Stimulated activated CD8-positive, alpha-beta memory T cell treated with anti-CD3 and anti-CD28 coated beads, Interleukin-15, amount 100 ng/mL, for 24 hours (primary cell): Measurements from ENCODE around the gene LRP1.

Experiments
- DNase-seq: peaks from one replicate; pipeline ENCODE4 v3.0.0-alpha.2; 2020; ENCODE audit warnings: low read depth

The LRP1 gene

DNA sequence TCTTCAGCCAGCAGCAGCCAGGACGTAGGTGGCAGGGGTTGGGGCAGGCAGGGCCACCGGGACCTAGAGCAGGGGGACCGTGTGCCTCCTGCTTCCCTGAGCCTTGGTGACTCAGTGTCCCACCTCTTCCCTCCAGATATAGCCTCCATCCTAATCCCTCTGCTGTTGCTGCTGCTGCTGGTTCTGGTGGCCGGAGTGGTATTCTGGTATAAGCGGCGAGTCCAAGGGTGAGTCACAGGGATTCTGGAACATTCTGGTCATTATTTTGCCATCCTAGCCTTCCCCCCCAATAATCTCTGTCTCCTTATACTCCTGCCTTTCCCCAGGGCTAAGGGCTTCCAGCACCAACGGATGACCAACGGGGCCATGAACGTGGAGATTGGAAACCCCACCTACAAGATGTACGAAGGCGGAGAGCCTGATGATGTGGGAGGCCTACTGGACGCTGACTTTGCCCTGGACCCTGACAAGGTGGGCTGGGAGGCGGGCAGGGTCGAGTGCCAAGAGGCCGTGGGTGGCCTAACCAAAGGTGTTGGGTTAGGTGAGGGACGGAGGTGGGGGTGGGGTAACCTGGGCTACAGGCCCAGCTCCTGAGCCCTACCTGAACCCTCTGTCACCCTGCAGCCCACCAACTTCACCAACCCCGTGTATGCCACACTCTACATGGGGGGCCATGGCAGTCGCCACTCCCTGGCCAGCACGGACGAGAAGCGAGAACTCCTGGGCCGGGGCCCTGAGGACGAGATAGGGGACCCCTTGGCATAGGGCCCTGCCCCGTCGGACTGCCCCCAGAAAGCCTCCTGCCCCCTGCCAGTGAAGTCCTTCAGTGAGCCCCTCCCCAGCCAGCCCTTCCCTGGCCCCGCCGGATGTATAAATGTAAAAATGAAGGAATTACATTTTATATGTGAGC, 83.8 kb downstream of the LRP1 start:
- no peak for DNase-seq

DNA sequence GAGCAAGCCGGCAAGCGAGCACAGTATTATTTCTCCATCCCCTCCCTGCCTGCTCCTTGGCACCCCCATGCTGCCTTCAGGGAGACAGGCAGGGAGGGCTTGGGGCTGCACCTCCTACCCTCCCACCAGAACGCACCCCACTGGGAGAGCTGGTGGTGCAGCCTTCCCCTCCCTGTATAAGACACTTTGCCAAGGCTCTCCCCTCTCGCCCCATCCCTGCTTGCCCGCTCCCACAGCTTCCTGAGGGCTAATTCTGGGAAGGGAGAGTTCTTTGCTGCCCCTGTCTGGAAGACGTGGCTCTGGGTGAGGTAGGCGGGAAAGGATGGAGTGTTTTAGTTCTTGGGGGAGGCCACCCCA, 84.4 kb downstream of the LRP1 start:
- DNase-seq: no peak

DNA sequence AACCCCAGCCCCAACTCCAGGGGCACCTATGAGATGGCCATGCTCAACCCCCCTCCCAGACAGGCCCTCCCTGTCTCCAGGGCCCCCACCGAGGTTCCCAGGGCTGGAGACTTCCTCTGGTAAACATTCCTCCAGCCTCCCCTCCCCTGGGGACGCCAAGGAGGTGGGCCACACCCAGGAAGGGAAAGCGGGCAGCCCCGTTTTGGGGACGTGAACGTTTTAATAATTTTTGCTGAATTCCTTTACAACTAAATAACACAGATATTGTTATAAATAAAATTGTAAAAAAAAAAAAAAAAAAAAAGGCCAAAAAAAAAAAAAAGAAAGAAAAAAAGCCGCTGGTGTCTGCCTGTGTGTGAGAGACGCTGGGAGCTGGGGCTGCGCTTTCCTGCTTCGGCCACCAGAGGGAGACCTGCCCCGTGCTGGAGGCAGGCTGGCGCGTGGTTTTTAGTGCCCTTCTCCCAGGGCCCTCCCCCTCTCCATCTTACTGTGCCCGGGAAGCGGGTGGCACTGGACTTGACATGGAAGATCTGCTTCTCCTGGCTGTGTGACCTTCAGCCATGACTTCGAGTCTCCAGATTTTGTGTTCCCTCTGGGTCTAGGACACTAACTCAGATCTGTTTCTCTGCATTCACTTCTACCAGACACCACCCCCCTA, 84.9 kb downstream of the LRP1 start:
- DNase-seq: peak; percentile 69

DNA sequence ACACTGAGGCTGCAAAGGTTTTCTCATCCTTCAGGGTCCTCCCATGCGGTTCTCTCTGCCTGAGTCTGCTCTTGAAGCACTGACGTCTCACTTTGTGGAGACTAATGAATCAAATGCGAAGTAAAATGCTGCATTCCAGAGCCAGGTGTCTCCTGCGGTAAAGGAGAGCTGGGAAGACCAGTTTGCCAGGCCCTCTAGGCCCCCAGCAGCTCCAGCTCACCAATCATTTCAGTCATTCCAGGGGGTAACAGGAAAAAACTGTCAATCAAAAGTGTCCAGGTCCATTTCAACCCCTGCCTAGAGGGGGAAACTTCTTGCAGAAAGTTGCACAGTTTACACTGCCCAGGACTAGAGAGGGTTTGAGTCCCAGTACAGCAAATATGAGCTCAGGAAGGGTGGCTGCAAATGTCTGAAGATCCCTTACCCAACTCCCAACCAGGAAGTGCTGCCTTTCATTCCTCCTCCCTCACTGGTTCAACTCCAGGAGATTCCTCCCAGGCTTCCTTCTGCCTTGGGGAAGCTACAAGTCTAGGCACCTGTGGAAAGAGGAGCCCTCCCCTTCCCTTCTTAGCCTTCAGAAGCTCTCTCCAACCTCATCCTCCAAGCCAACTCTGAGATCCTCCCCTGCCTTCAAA, 85.6 kb downstream of the LRP1 start:
- DNase-seq: no peak

DNA sequence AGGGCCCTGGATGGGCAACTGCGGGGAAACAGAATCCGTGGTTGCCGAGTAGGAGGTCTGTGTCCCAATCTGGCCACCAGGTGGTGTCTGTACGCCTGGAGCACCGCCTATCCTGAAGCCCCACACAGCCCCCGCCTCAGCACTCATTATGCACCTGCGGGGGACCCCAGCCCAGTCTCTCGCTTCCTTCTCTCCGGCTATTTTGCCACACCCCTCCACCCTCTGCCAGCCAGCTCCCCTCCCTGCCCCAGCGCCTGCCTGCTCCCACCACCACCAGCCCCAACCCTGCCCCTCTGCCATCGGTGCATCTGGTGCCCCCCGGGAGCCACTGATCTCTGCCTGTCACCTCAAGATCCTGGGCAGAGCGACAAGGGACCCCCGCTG, 86.1 kb downstream of the LRP1 start:
- no peak for DNase-seq

DNA sequence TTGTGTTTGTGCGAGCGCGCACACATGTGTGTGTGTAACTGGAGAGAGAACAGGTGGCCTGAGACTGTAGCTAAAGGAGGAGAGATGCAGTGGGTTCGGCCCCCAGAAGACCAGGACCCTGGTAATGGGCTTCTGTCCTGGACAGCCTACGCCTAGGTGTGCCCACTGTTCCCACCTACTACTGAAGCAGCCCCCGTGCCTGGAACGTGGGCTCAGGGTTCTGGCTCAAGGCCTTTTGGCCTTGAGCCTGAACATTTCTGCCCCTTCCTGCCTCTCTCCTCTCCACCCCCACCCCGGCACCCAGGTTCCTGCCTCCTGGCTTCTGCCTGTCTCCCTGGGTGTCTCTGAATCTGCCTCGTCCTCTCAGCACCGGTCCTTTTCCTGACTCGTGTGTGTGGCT, 86.8 kb downstream of the LRP1 start:
- DNase-seq: no peak

DNA sequence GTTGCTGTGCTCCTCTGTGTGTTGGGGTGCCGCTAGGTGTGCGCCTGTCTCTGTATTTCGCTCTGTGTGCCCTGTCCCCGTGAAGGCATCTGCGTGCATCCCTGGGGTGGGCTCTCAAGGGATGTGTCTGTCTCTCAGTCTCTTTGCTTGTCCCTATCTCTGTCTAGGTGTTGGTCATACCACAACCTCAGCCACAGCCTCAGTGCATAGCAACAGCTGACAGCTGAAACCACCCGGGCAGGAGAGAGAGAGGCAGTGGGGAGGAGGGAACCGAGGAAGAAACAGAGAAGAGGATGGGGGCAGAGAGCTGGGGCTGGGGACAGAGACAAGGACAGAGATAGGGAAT, 87.4 kb downstream of the LRP1 start:
- DNase-seq: no peak

DNA sequence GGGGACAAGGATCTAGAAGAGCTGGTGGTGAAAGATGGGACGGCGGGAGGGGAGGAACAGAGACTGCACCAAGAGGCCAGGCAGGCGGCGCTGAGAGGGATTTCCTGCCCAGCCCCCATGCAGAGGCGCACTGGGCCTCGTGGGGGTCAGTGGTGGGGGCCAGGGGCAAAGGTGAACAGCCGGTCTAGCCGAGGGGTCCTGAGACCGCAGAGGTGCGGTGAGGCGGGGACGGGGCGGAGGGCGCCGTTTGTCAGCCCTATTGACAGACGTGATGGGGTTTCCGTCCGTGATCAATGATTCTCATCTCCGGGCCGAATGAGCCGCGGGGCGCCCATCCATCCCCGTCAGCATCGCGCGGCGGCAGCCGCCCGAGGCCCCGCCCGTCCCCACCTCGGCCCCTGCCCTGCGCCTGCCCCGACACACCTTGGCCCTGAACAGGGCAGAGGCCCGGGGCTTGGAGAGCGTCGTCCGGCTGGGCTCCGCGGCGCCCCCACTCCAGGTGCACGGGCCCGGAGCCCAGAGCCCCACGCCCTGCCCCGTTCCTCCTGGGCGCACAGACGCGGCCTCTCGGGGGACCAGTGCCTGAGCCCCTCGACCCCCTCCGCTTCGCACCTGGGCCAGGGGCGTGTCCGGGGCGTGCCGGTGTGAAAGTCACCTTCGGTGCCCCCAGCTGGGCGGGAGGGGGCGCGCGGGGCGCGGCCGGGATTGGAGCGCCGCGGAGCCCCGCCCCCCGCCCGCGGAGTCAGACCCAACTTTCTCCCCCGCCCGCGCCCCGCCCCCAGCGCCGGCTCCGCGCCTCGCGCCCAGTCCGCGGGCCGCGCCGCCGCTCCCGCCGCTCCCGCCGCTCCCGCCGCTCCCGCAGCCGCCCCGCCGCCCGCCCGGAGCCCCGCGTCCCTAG, 88.0 kb downstream of the LRP1 start, which contains the start of gene NXPH4:
TSS of gene NXPH4 (plus strand) at position 781 of the 898 bp plus-strand sequence. CDS start 176 bp downstream, outside the sequence.
- no peak for DNase-seq

DNA sequence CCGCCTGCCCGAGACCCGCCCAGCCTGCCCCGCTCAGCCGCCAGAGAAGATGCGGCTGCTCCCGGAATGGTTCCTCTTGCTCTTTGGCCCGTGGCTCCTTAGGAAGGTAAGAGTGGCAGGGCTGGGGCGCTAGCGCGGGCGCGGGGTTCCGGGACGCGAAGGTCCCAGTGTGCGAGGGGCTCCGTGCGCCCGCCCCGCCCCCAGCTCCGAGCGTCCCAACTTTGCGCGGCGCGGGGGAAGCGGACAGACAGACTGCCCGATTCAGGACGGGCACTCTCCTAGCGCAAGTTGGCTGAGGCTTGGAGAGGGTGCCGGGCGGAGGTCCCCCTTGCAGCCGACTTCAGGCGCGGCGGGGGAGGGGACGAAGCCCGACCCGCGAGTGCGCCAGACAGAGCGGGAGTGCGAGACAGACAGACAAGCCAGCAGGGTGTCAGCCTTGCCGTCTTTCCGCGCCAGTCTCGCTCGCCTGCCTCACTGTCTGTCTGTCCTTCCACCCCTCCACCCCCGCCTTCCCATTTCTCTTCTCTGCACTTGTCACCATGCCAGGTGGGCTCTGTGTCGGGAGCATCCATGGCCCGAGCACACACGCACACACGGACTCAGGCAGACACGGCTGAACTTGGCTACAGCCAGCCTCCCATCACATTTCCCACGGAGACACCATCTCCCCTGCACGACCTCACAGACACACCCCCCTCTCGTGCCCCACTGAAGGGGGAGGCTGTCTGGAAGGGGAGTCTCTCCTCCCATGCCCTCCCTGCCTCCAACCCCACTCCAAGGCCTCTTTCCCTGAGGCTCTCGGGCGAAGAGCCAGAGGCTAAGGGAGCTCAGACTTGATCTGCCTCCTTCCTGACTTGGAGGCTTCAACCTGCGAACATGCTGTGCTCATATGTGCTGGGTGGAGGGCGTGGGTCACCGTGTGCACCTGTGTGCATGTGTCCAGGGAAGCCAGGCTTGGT, 88.9 kb downstream of the LRP1 start:
- DNase-seq: no peak

DNA sequence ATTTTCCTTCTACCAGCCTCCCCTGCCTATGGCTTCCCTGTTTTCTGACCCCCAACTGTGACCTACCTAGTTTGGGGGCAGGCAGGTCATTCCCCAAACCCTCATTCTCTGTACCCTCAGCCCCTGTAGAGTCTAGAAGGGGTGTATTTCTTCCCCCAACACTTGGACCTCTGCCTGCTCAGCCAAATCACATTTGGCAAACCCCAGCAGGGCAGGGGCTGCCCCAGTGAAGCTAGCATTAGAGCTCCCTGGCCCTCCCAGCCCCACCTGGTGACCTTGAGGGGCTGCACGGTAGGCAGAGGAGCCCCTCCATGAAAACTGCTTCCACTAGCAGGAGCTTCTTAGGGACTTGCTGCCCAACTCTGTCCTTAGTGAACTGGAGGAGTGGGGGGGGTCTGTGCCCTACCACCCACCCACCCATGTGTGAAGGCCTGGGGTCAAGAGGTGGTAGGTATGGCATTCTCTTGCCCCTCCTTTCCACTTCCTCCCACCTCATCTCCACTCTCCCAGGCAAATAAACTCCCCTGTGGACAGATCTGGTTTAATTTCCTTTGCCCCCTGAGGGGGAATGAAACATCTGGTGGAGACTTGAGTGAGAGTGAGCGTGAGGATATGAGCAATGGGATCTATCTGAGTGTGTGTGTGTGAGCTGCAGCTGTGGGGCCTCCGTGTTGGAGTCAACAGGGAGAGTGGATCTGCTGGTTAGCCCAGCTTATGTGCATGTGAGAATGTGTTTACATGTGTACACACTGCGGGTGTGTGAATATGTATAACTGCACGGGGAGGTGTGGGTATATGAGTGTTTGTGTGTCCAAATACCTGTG, 90.0 kb downstream of the LRP1 start:
- no peak for DNase-seq

DNA sequence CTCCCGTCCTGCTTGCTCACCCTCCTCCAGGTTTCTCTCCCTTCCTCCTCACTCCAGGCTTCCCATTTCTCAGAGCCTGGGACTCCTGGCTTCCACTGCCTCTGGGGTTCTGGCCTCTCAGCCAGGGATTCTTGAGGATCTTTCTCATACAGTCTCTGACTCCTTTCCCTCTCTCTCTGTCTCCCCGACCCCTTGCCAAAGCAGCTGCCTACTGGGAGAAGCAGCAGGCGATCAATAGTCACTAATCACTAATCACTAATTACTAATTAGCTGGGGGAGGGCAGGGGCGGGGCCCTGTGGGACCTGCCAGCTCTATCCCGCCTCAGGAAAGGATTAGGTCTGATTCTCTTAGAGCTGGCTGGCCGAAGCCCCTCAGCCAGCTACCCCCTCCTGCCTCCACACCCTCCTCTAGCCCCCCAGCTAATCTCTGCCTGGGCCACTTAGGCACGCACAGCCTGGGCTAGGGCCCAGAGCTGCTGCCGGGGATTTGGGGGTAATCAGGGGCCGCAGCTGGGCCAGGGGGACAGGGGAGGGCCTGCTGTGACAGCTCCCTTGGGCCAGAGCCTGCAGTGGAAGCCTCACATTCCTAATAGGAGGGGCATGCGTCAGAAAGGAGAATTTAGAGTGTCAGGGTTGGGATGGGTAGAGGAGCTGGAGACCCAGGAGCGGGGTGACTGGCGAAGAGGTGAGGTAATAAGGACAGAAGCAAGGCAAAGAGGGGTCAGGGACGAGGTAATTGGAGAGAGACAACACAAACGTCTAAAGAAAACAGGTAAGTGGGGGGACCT, 91.1 kb downstream of the LRP1 start:
- DNase-seq: no peak

DNA sequence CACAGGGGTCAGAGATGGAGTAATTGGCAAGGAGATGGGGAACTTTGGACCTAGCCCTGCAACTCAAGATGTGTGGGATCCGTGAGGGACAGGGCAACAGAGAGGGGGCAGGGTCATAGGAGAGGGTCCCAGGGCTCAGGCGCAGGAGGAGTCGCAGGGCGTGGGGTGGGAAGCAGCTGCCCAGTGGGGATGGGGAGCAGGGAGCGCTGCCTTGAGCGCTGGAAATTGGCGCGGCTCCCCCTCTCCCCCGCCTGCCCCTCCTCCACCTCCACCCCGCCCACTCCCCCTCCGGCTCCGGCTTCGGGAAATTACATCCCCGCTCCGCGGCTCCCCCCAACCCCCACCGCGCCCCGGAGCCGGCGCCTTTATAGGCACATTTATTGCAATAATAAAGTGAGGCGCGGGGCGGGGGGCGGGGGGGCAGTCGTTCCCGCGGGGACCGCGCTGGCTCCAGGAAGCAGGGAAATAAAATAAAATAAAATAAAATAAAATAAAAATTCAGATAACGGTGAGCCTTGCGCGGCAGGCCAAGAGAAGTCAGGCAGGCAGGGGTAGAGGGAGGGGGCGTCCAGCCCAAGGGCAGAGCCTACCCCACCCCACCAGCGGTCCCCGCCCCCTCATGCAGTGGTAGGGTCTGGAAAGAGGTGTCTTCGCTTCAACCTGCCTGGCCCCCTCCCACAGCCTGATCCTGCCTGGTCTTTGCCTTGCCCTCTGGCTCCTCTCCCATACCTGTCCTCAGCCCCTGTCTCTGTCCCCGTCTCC, 91.9 kb downstream of the LRP1 start:
- DNase-seq: no peak

DNA sequence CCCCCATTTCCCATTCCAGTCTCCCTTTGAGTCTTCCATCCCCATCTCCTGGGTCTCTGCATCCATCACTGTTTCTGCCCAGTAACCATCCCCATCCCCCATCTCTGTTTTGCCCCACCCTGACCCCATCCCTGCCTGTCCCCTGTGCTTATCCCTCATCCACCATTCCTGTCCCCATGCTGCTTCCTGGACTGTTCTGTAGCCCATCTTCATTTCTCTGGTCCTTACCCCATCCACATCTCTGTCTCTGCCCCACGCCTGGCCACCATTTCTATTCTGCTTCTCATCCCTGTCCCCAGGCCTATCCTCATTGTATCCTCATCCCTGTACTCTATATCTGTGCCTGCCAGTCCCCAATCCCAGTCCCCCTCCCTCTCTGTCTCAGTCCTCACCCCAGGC, 92.5 kb downstream of the LRP1 start:
- DNase-seq: no peak

DNA sequence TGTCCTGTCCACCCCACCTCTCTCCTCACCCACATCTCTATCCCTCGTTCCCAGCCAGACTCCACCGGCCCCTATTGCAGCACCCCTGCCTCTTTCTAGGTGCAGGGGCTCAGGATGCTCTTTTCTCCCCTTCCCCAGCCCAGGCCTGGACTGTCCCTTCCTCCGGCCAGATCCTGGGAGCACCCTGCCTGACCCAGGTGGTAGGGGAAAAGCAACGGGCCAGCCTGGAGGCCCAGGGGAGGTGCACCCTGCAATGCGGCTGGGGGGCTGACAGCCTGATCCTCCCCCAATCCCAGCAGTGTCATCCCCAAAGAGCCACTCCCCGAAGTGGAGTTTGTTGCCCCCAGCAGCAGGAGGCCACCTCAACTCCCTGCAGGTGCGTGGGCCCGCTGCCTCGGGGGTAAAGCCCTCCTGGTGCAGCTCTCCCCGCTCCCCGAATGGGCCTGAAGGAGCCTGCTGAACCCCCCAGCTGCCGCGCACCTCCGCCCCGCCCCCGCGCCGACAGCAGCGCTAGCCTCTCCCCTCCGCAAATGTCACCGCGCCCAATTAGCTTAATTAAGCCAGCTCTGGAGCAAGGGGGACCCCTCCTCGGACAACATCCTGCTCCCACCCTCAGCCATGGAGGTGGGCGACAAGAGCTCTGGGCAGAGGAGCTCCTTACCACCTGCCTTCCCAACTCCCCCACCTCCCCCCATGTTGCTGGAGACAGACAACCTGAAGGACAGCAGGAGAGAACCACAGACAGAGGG, 93.1 kb downstream of the LRP1 start:
- DNase-seq: no peak

DNA sequence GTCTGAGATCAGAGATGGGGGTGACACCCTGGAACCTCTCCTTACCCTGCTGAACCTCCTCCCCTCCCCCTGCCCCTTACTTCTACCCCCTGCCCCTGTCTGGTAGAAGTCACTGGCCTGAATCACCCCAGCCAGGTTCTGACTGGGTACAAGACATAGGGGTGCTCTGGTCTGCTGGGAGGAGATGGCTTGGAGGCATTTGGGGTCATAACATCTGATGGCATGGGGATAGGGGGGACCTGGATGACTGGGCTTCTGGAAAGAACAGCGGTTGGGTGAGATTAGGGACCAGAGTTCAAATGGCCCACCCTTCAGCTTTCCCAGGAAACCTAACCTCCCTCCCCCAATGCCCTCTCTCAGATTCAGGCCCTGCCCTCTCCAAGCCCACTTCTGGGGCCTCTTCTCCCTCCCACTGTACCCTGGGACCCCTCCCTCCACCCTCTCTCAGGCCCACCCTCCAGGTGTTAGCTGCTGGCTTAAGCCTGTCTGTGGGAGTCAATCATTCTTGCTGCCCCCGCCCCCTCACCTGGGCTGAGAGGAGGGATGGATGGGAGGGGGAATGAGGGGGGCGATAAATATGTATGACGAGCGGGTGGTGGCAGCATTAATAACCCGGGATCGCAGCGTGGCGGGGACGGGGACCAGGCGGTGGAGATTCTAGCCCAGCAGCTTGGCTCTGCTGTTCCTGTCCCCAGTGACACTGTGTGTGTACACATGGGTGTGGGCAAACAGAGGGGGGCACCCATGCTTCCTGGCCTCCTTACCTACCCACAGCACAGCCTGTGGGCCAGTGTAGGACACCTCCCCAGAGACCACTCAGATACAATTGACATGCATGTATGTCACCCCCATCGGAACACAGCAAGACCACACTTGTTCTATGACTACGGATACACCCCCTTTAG, 94.3 kb downstream of the LRP1 start:
- no peak for DNase-seq
